Measurements from ENCODE around the gene IFNGR2. TPM values are rescaled to one million over a fixed set of nuclear protein-coding genes. Genes with fewer than 3 reads are reported as not detected.

Gene IFNGR2
- total RNA-seq: 46.1 and 56.6 TPM in 2 replicates

GRCh38 chr21:33403128-33403785, at the start of gene IFNGR2:
IFNGR2 (plus strand) TSS chr21:33403413; CDS start chr21:33403544, 131 bp downstream.

GRCh38 chr21:33479679-33480480, 76.7 kb downstream of the IFNGR2 start, which contains the start of gene TMEM50B:
TMEM50B (minus strand) TSS chr21:33479974; CDS start chr21:33468885, 11,089 bp downstream.

Other genes starting within 250 kb of the IFNGR2 start
- 14.1 and 14.3 TPM in 2 replicates for gene IFNAR2, start 173.5 kb upstream of the IFNGR2 start, total RNA-seq
- 30.0 and 39.6 TPM in 2 replicates for gene IL10RB, start 137.0 kb upstream of the IFNGR2 start, total RNA-seq
- gene IFNAR1, start 78.4 kb upstream of the IFNGR2 start, total RNA-seq: 20.7 and 28.0 TPM in 2 replicates
- gene TMEM50B, start 76.6 kb downstream of the IFNGR2 start, total RNA-seq: 26.2 and 38.2 TPM in 2 replicates
- 0.64 and 2.8 TPM in 2 replicates for gene DNAJC28, start 88.3 kb downstream of the IFNGR2 start, total RNA-seq
- 109 and 151 TPM in 2 replicates for gene GART, start 138.7 kb downstream of the IFNGR2 start, total RNA-seq
- gene SON, start 139.6 kb downstream of the IFNGR2 start, total RNA-seq: 174 and 307 TPM in 2 replicates
- 28.2 and 33.3 TPM in 2 replicates for gene DONSON, start 185.3 kb downstream of the IFNGR2 start, total RNA-seq
- 17.8 and 23.1 TPM in 2 replicates for gene CRYZL1, start 238.3 kb downstream of the IFNGR2 start, total RNA-seq
- gene ITSN1, start 239.1 kb downstream of the IFNGR2 start, total RNA-seq: 41.2 and 48.8 TPM in 2 replicates

All from mammary microvascular endothelial cell (primary cell).